NOMO-1 treated with DMSO at 0.1 percent for 48 hours (cell line): ENCODE data around the gene ATRN.

Experiments used
- DNase-seq: peaks from one replicate; lab custom pipeline; 2025; ENCODE audit not compliant: unreplicated experiment; lab: John Stamatoyannopoulos, UW

The ATRN gene

GRCh38 chr20:3653921-3654320, 183.1 kb downstream of the ATRN start:
- no peak for DNase-seq

- DNase-seq = no peak
Measured at GRCh38 chr20:3654326-3655130, 183.7 kb downstream of the ATRN start.

GRCh38 chr20:3655131-3655405, 184.2 kb downstream of the ATRN start:
- DNase-seq = no peak

- no peak for DNase-seq
Measured at GRCh38 chr20:3658019-3658715, 187.3 kb downstream of the ATRN start.

GRCh38 chr20:3658716-3659491, 188.1 kb downstream of the ATRN start:
- DNase-seq = peak; percentile 80

- no peak for DNase-seq
Measured at GRCh38 chr20:3659492-3660261, 188.9 kb downstream of the ATRN start.

GRCh38 chr20:3660262-3661059, 189.6 kb downstream of the ATRN start:
- no peak for DNase-seq

GRCh38 chr20:3661060-3661813, 190.4 kb downstream of the ATRN start:
- DNase-seq = no peak

GRCh38 chr20:3661814-3662665, 191.2 kb downstream of the ATRN start:
- DNase-seq = no peak

- no peak for DNase-seq
Measured at GRCh38 chr20:3663031-3663701, 192.3 kb downstream of the ATRN start, which contains the start of gene GFRA4. Gene GFRA4, minus strand, starts transcription at chr20:3663399. Its CDS starts 0 bp downstream, at chr20:3663399.

- no peak for DNase-seq
Measured at GRCh38 chr20:3663858-3664257, 193.0 kb downstream of the ATRN start.

GRCh38 chr20:3667434-3668037, 196.7 kb downstream of the ATRN start:
- no peak for DNase-seq

- no peak for DNase-seq
Measured at GRCh38 chr20:3669710-3670367, 199.0 kb downstream of the ATRN start.

GRCh38 chr20:3670511-3670910, 199.7 kb downstream of the ATRN start:
- DNase-seq = no peak

GRCh38 chr20:3670945-3671344, 200.1 kb downstream of the ATRN start:
- no peak for DNase-seq

GRCh38 chr20:3671986-3672546, 201.2 kb downstream of the ATRN start:
- DNase-seq = no peak
